H9 (cell line): ENCODE data around the gene SNTG2. TPM values are rescaled to one million over a fixed set of nuclear protein-coding genes. Genes with fewer than 3 reads are reported as not detected.
A peak's percentile ranks its signal among the peaks of the same experiment; 100 is the strongest.

Source experiments
- DNase-seq: peaks from one replicate; pipeline ENCODE4 v3.0.0-alpha.2; 2017
- H2AFZ ChIP-seq: one replicate; pipeline ENCODE4 v1.6.1; 2013; ENCODE audit warnings: mild to moderate bottlenecking, low read length, control low read depth, moderate library complexity
- H2AK5ac ChIP-seq: 2 replicates; pipeline ENCODE4 v1.6.1; 2013; ENCODE audit warnings: low read length, control low read depth, mixed read lengths; ENCODE audit not compliant: insufficient read length
- H2BK120ac ChIP-seq: one replicate; pipeline ENCODE4 v1.6.1; 2013; ENCODE audit warnings: low read depth, mild to moderate bottlenecking, low read length, control low read depth, inconsistent platforms; ENCODE audit not compliant: poor library complexity, severe bottlenecking
- H2BK12ac ChIP-seq: 2 replicates; pipeline ENCODE4 v1.6.1; 2013; ENCODE audit warnings: low read length, control low read depth, mixed read lengths, low read depth; ENCODE audit not compliant: insufficient read length
- H2BK15ac ChIP-seq: 2 replicates; pipeline ENCODE4 v1.6.1; 2013; ENCODE audit warnings: low read depth, low read length, control low read depth
- H2BK20ac ChIP-seq: one replicate; pipeline ENCODE4 v1.6.1; 2013; ENCODE audit warnings: low read depth, mild to moderate bottlenecking, low read length, control low read depth, inconsistent platforms; ENCODE audit not compliant: poor library complexity, severe bottlenecking
- H2BK5ac ChIP-seq: 2 replicates; pipeline ENCODE4 v1.6.1; 2013; ENCODE audit warnings: low read length, control low read depth, mixed read lengths; ENCODE audit not compliant: insufficient read length
- H3K14ac ChIP-seq: 2 replicates; pipeline ENCODE4 v1.6.1; 2013; ENCODE audit warnings: low read length, control low read depth; ENCODE audit not compliant: insufficient read depth
- H3K18ac ChIP-seq: 2 replicates; pipeline ENCODE4 v1.6.1; 2013; ENCODE audit warnings: low read depth, mild to moderate bottlenecking, mixed read lengths, low read length, control low read depth; ENCODE audit not compliant: insufficient read length
- H3K23ac ChIP-seq: 2 replicates; pipeline ENCODE4 v1.6.1; 2013; ENCODE audit warnings: low read length, control low read depth, mixed read lengths, low read depth; ENCODE audit not compliant: insufficient read length
- H3K23me2 ChIP-seq: 2 replicates; pipeline ENCODE4 v1.6.1; 2013; ENCODE audit warnings: low read depth, mild to moderate bottlenecking, mixed read lengths, low read length, control low read depth; ENCODE audit not compliant: insufficient read length, poor library complexity, severe bottlenecking
- H3K27ac ChIP-seq: 2 replicates; pipeline ENCODE4 v1.5.1; 2013; ENCODE audit warnings: low read length, control low read depth, mixed read lengths, low read depth; ENCODE audit not compliant: insufficient read length
- H3K27me3 ChIP-seq: 2 replicates; pipeline ENCODE4 v1.6.1; 2013; ENCODE audit warnings: low read length, control low read depth, inconsistent platforms; ENCODE audit not compliant: insufficient read depth
- H3K4ac ChIP-seq: 2 replicates; pipeline ENCODE4 v1.6.1; 2013; ENCODE audit warnings: low read depth, mild to moderate bottlenecking, control low read depth, inconsistent platforms, low read length, moderate library complexity
- H3K4me1 ChIP-seq: 2 replicates; pipeline ENCODE4 v1.6.1; 2013; ENCODE audit warnings: low read length, control low read depth, inconsistent platforms; ENCODE audit not compliant: insufficient read depth
- H3K4me2 ChIP-seq: 2 replicates; pipeline ENCODE4 v1.6.1; 2013; ENCODE audit warnings: low read length, control low read depth, mixed read lengths; ENCODE audit not compliant: insufficient read length, insufficient read depth
- H3K56ac ChIP-seq: 2 replicates; pipeline ENCODE4 v1.6.1; 2013; ENCODE audit warnings: low read depth, mild to moderate bottlenecking, mixed read lengths, low read length, control low read depth; ENCODE audit not compliant: insufficient read length
- H3K79me1 ChIP-seq: 2 replicates; pipeline ENCODE4 v1.6.1; 2013; ENCODE audit warnings: low read depth, mild to moderate bottlenecking, moderate library complexity, low read length, control low read depth, inconsistent platforms; ENCODE audit not compliant: insufficient read depth, poor library complexity, severe bottlenecking
- H3K79me2 ChIP-seq: 2 replicates; pipeline ENCODE4 v1.6.1; 2013; ENCODE audit warnings: low read length, control low read depth, inconsistent platforms; ENCODE audit not compliant: insufficient read depth
- H3K9ac ChIP-seq: 2 replicates; pipeline ENCODE4 v1.6.1; 2013; ENCODE audit warnings: low read length, control low read depth, mixed read lengths; ENCODE audit not compliant: insufficient read length; ENCODE audit errors: extremely low read depth
- H3K9me3 ChIP-seq: one replicate; pipeline ENCODE4 v1.6.1; 2013; ENCODE audit warnings: low read depth, low read length, inconsistent platforms; ENCODE audit not compliant: control insufficient read depth
- H3T11ph ChIP-seq: one replicate; pipeline ENCODE4 v1.6.1; 2013; ENCODE audit warnings: mild to moderate bottlenecking, low read length, control low read depth, inconsistent platforms
- H4K20me1 ChIP-seq: one replicate; pipeline ENCODE4 v1.6.1; 2013; ENCODE audit not compliant: control insufficient read depth, insufficient read length, insufficient read depth
- H4K5ac ChIP-seq: 2 replicates; pipeline ENCODE4 v1.6.1; 2013; ENCODE audit warnings: low read depth, mild to moderate bottlenecking, mixed read lengths, low read length, control low read depth; ENCODE audit not compliant: insufficient read length
- H4K8ac ChIP-seq: replicated peaks from 2 replicates; pipeline ENCODE4 v1.6.1; 2013; ENCODE audit warnings: low read length, control low read depth, mixed read lengths, low read depth; ENCODE audit not compliant: insufficient read length
- H4K91ac ChIP-seq: 2 replicates; pipeline ENCODE4 v1.6.1; 2013; ENCODE audit warnings: low read depth, mild to moderate bottlenecking, moderate library complexity, mixed read lengths, low read length, control low read depth; ENCODE audit not compliant: insufficient read length
- H3K27ac Mint-ChIP-seq, 3 experiments: 2 replicates in 2 of 3; 3 replicates in 1 of 3; pipeline ENCODE4 v1.8.0; 2020 to 2021; ENCODE audit warnings: mixed read lengths in 3 of 3, mild to moderate bottlenecking in 1 of 3, moderate library complexity in 1 of 3
- H3K27me3 Mint-ChIP-seq: 2 replicates; pipeline ENCODE4 v1.8.0; 2021; ENCODE audit warnings: low read depth, mild to moderate bottlenecking, moderate library complexity, mixed read lengths
- H3K36me3 Mint-ChIP-seq, 3 experiments: 2 replicates in 2 of 3; 3 replicates in 1 of 3; pipeline ENCODE4 v1.8.0; 2020 to 2021; ENCODE audit warnings: low read depth in 3 of 3, mixed read lengths in 3 of 3; ENCODE audit not compliant: insufficient read depth in 1 of 3
- H3K4me1 Mint-ChIP-seq, 2 experiments: 2 replicates each; pipeline ENCODE4 v1.8.0; 2020; ENCODE audit warnings: mixed read lengths in 2 of 2
- H3K4me3 Mint-ChIP-seq, 2 experiments: 2 replicates in 1 of 2; 3 replicates in 1 of 2; pipeline ENCODE4 v1.8.0; 2020 to 2021; ENCODE audit warnings: mild to moderate bottlenecking in 2 of 2, mixed read lengths in 2 of 2, moderate library complexity in 1 of 2
- H3K9me3 Mint-ChIP-seq, 2 experiments: 2 replicates in 1 of 2; 3 replicates in 1 of 2; pipeline ENCODE4 v1.8.0; 2020; ENCODE audit warnings: mild to moderate bottlenecking in 2 of 2, mixed read lengths in 2 of 2, moderate library complexity in 1 of 2
- CTCF ChIP-seq: fragments of 200-600 bp; sonication (generic); conservative IDR thresholded peaks from 3 replicates; pipeline ENCODE4 v1.8.0; 2021; ENCODE audit warnings: antibody characterized with exemption, mild to moderate bottlenecking
- WGBS: extraction: QIAGEN DNeasy Blood & Tissue Kit; methylation state at CpG from one replicate; pipeline ENCODE4 v1.1.7; 2013; ENCODE audit warnings: missing lambda C conversion rate, low lambda C conversion rate, mixed read lengths; ENCODE audit not compliant: insufficient read length; ENCODE audit errors: extremely low coverage; 5-methylcytosine and 5-hydroxymethylcytosine counted together
- total RNA-seq: library from RNA; stranded (reverse); gene quantifications from 2 replicates; pipeline ENCODE4 v1.2.1, GENCODE V29; 2021

Gene SNTG2
- total RNA-seq, 1 experiment from 2014 or later, result 13.2 TPM

- H3K23me2 ChIP-seq, result no peaks in the 10 kb centered on the region
- H3K23ac ChIP-seq, result no peak overlapping the region
- no peak overlapping the region for H3K9ac ChIP-seq
- Mint-ChIP-seq H3K9me3 (peaks cover 45 to 47% of the 10 kb centered on the region in 2 experiments), H3K27ac (0 out of 7 replicates have a peak overlapping the region, but pooled peaks of 1 of the 3 experiments have one; percentile 24), H3K27me3 (no peaks in the 10 kb centered on the region), H3K4me1 (peaks cover 5 to 8% of the 10 kb centered on the region in 2 experiments; a peak in 3 of 4 replicates), H3K4me3 (no peak overlapping the region), H3K36me3 (peaks cover 77 to 85% (median 80%) of the 10 kb centered on the region in 3 experiments)
- no peak overlapping the region for H3K18ac ChIP-seq
- TF ChIP-seq CTCF, result no peak
- no peak overlapping the region for H2BK5ac ChIP-seq
- H3K79me1 ChIP-seq, result no peaks in the 10 kb centered on the region
- H2AK5ac ChIP-seq, result no peak overlapping the region
- no peak overlapping the region for H3K27ac ChIP-seq
- H3K27me3 ChIP-seq, result no peaks in the 10 kb centered on the region
- H3K4me1 ChIP-seq, result no peaks in the 10 kb centered on the region; the same call in 1 of the 2 replicates
- H4K8ac ChIP-seq, result no peak overlapping the region
- H2BK12ac ChIP-seq, result no peak overlapping the region
- no peaks in the 10 kb centered on the region for H4K20me1 ChIP-seq
- no peaks in the 10 kb centered on the region for H3K79me2 ChIP-seq
- H2BK20ac ChIP-seq, result no peak overlapping the region
- no CpG with 5 or more reads among the region's 13 CpGs for WGBS
- H3K4me2 ChIP-seq, result no peak overlapping the region
- H2BK120ac ChIP-seq, result no peak overlapping the region
- no peak overlapping the region for H3T11ph ChIP-seq
- no peak overlapping the region for H3K56ac ChIP-seq
- no peak overlapping the region for H3K14ac ChIP-seq
- H3K9me3 ChIP-seq, result peaks cover 33% of the 10 kb centered on the region
- H4K91ac ChIP-seq, result no peak overlapping the region
- H2BK15ac ChIP-seq, result no peak overlapping the region
- DNase-seq, result no peak
- H3K4ac ChIP-seq, result no peak overlapping the region
- H2AFZ ChIP-seq, result no peak overlapping the region
- no peak overlapping the region for H4K5ac ChIP-seq
Measured at GRCh38 chr2:1169291-1169949, 218.8 kb downstream of the SNTG2 start.
